Neural progenitor cell (in vitro differentiated cells): ENCODE measurements around the gene TSPAN33.
"Not testable (repeated sequence)": the region's sequence is repeated elsewhere in the genome, so short reads cannot be mapped to it uniquely, and the experiment has no call there.

Experiments used
- EZH2 ChIP-seq: fragments of 200-600 bp; sonication (generic); IDR thresholded peaks from 2 replicates; pipeline ENCODE4 v1.6.1; 2017; ENCODE audit warnings: antibody characterized with exemption, mild to moderate bottlenecking, moderate library complexity
- EZH2phosphoT487 ChIP-seq: fragments of 200-600 bp; sonication (generic); IDR thresholded peaks from 2 replicates; pipeline ENCODE4 v1.6.1; 2017; ENCODE audit warnings: antibody characterized with exemption
- TF ChIP-seq, protein P1 (sequence below): fragments of 200-600 bp; sonication (generic); IDR thresholded peaks from 2 replicates; pipeline ENCODE4 v1.5.1; 2017; ENCODE audit warnings: antibody characterized with exemption, mild to moderate bottlenecking

DNA sequence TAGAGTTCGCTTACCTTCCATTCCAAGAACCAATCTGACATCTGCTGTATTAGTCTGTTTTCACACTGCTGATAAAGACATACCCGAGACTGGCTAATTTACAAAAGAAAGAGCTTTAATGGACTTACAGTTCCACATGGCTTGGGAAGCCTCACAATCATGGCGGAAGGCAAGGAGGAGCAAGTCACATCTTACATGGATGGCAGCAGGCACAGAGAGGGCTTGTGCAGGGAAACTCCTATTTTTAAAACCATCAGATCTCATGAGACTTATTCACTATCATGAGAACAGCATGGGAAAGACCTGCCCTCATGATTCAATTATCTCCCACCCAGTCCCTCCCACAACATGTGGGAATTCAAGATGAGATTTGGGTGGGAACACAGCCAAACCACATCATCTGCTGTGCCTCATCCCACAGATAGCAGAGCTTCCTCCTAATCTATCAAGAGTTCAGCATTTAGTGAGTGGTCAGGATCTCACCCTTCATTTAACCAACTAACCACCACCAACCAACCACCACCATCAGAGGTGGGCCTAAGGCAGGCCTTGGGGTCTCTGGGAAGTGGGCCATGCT, 22.9 kb upstream of the TSPAN33 start:
- TF ChIP-seq, protein P1, sequence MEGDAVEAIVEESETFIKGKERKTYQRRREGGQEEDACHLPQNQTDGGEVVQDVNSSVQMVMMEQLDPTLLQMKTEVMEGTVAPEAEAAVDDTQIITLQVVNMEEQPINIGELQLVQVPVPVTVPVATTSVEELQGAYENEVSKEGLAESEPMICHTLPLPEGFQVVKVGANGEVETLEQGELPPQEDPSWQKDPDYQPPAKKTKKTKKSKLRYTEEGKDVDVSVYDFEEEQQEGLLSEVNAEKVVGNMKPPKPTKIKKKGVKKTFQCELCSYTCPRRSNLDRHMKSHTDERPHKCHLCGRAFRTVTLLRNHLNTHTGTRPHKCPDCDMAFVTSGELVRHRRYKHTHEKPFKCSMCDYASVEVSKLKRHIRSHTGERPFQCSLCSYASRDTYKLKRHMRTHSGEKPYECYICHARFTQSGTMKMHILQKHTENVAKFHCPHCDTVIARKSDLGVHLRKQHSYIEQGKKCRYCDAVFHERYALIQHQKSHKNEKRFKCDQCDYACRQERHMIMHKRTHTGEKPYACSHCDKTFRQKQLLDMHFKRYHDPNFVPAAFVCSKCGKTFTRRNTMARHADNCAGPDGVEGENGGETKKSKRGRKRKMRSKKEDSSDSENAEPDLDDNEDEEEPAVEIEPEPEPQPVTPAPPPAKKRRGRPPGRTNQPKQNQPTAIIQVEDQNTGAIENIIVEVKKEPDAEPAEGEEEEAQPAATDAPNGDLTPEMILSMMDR: not testable (repeated sequence)
- TF ChIP-seq EZH2, EZH2phosphoT487: not testable (repeated sequence)
